Fibroblast of pulmonary artery (primary cell): ENCODE results near the gene MGMT.
A peak's percentile ranks its signal among the peaks of the same experiment; 100 is the strongest.

Experiments used
- DNase-seq: peaks from one replicate; pipeline ENCODE4 v3.0.0-alpha.2; 2010; ENCODE audit warnings: low read depth
- H3K4me3 ChIP-seq: replicated peaks from 2 replicates; pipeline ENCODE4 v1.5.1; 2011; ENCODE audit warnings: low read depth, mild to moderate bottlenecking, control low read depth, low read length, moderate library complexity
- CTCF ChIP-seq: IDR thresholded peaks from 2 replicates; pipeline ENCODE4 v1.5.1; 2011; ENCODE audit warnings: mild to moderate bottlenecking, control low read depth, low read length, inconsistent platforms; ENCODE audit errors: missing control alignments

MGMT gene

DNA sequence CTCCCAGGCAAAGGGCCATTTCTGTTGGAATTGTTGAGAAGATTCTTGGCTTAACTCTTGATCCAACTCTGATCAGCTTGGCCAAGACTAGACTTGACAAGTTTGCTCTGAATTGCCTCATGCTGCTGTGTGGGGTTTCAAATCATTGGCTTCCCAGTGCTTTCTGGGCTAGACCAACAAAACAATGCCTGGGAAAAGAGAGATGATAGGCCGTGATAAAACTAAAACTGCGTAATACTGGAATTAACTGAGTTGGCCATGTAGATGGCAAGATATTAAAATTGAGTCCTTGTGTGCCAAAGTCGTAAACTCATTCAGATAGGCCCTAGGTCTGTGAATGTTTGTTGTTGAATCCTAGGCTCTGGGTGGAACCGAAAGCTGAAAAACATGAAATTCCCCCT lies 222.6 kb downstream of the MGMT start:
- H3K4me3 ChIP-seq = no peak overlapping the region
- peak; percentile 10 for DNase-seq
- TF ChIP-seq CTCF = no peak

DNA sequence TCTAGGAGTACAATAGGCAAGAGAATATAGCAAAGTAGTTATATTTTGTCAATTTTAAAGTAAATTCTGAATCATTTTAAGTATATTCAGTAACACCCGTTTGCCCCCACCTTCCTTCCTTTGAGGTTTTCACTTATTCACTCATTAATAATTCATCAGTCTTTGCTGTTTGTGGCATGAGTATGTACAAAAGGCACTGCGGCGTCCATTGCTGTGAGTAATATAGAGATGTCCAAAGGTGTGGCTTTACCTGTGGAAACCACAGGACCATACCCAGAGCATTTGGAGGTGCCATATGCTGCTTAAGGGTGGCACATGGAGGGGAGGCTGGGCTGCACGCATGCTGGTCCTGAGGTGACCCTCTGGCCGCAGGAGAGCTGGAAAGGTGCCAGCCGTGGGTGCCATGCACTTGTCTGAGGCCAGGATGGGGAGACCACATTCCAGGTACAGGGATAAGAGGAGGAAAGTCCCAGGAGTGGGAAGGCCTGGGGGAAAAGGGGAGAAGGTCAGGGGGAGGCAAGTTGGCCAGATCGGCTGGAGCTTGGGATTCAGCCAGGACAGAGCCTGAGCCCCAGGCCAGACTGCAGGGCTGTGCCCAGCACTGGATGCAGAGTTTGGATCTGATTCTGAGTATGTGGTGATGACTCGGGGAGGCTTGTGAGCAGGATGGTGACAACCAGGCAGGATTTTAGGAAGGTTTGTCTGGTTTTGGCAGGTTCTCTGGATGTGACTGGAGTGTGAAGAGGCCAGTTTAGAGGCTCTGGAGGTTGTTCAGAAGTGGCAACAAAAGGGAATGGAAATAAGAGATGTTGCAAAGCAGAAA lies 223.4 kb downstream of the MGMT start:
- no peak overlapping the region for H3K4me3 ChIP-seq
- DNase-seq = no peak
- no peak for TF ChIP-seq CTCF

GRCh38 chr10:129692695-129693094 lies 225.7 kb downstream of the MGMT start:
- H3K4me3 ChIP-seq = no peak overlapping the region
- no peak for TF ChIP-seq CTCF
- no peak for DNase-seq

- TF ChIP-seq CTCF = no peak
- DNase-seq = no peak
- no peak overlapping the region for H3K4me3 ChIP-seq
Measured at GRCh38 chr10:129693382-129693781, 226.3 kb downstream of the MGMT start.

DNA sequence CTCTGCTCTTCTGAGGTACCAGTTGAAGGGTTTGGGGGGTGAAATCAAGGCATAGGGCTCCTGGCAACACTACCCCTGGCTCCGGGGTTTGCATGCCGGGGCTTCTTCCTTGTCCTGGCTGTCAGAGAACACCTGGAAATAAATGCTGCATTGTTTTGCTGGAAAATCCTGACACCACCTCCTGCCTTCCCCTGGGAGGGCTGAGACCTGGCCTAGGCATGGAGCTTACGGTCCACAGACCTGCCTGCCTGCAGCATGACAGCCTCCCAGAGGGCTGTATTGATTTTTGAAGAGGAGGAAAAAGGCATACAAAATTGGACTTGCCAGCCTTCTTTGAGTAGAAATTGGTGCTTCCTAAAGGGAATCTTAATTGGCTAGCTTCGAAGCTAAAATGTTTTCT lies 227.1 kb downstream of the MGMT start:
- no peak for DNase-seq
- H3K4me3 ChIP-seq = no peak overlapping the region
- TF ChIP-seq CTCF = no peak

- no peak for DNase-seq
- TF ChIP-seq CTCF = no peak
- H3K4me3 ChIP-seq = no peak overlapping the region
Measured at GRCh38 chr10:129694691-129695243, 227.7 kb downstream of the MGMT start.

DNA sequence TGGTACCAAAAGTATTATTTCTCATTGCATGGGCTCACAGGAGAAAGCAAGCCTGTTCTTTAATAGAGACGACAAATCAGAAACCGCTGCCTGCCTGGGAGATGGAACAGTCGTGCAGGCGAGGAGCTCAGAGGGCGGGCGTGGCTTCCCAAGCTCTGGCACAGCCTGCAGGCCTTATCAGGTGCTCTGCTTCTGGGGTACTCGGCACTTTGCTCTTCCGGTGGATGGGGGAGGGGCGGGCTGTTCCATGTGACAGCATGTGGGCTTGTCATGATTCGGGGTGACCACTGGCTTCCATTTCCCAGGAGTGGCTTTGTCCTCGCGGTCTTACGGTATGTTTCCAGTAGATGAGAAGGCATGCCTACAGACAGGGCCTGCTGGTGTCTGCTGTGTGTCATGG lies 228.6 kb downstream of the MGMT start:
- no peak for DNase-seq
- TF ChIP-seq CTCF = no peak
- H3K4me3 ChIP-seq = no peak overlapping the region
